Ovary (tissue), 9 donors: Measurements from ENCODE around the gene LGR6. TPM values are rescaled to one million over a fixed set of nuclear protein-coding genes. Genes with fewer than 3 reads are reported as not detected.

Experiments used
- DNase-seq, 5 donors: peaks; one replicate each; pipeline ENCODE4 v3.0.0-alpha.2; 2019 to 2020
- H3K27ac ChIP-seq, 2 donors: fragments of 200-600 bp; one replicate each; pipeline versions ENCODE4 v1.5.1 to v1.8.0; 2019 to 2022
- H3K27me3 ChIP-seq: fragments of 200-600 bp; one replicate; pipeline ENCODE4 v1.8.0; 2022
- H3K36me3 ChIP-seq: fragments of 200-600 bp; sonication (generic); one replicate; pipeline ENCODE4 v1.5.1; 2019
- H3K4me1 ChIP-seq: one replicate; pipeline ENCODE4 v1.8.1; 2013; ENCODE audit warnings: mild to moderate bottlenecking, moderate library complexity; ENCODE audit not compliant: insufficient read depth
- H3K4me3 ChIP-seq: fragments of 200-600 bp; sonication (generic); one replicate; pipeline ENCODE4 v1.5.1; 2017
- H3K9me3 ChIP-seq, 2 donors: fragments of 200-600 bp in 1 of 2; sonication (generic) in 1 of 2; one replicate each; pipeline versions ENCODE4 v1.5.1 to v1.8.1; 2013 to 2019; ENCODE audit warnings: mild to moderate bottlenecking in 1 of 2, moderate library complexity in 1 of 2
- EP300 ChIP-seq: sonication (generic); formaldehyde crosslinking; IDR thresholded peaks from one replicate; pipeline ENCODE4 v1.6.1; 2017; ENCODE audit warnings: antibody characterized with exemption
- POLR2A ChIP-seq: fragments of 450-650 bp; IDR thresholded peaks from one replicate; pipeline ENCODE4 v1.6.1; 2017; ENCODE audit warnings: antibody characterized with exemption, mild to moderate bottlenecking, moderate library complexity
- WGBS, 3 donors: extraction: QIAGEN DNeasy Blood & Tissue Kit in 1 of 3; methylation state at CpG; one replicate each; pipeline versions ENCODE4 v1.1.5 to v1.1.7; 2013 to 2017; 5-methylcytosine and 5-hydroxymethylcytosine counted together
- intact Hi-C, 4 donors: fragments of 100-400 bp; cut with DNase I; formaldehyde crosslinking; loops; one replicate each; pipeline versions ENCODE4 v1.11.0 to v1.15.1; 2022 to 2023
- polyA plus RNA-seq, 2 donors: library from polyadenylated mRNA; stranded (reverse); fragments of 200-250 nt in 1 of 2; fragments of 350-450 nt in 1 of 2; fragmentation: Illumina TruSeq in 1 of 2; extraction: RNeasy Lipid Tissue Mini Kit (QIAGEN cat#74804) in 1 of 2; gene quantifications; one replicate each; pipeline ENCODE4 v1.2.3, GENCODE V29; 2013 to 2014
- total RNA-seq, 7 donors: library from RNA; depleted of rRNA in 2 of 7; stranded (reverse); fragments of >200 nt in 2 of 7; fragmentation: NEBNext Ultra II Directional in 3 of 7; extraction: Animal tissue kit (Norgen Biotek cat#: 25700) in 3 of 7; gene quantifications; one replicate each; pipeline versions ENCODE4 v1.1.0 to v1.2.4, GENCODE V29; 2016 to 2023
- TF ChIP-seq, protein P1 (sequence below), 3 donors: fragments of 450-650 bp in 2 of 3; fragments of 200-600 bp in 1 of 3; IDR thresholded peaks; one replicate each; pipeline versions ENCODE4 v1.5.1 to v1.8.0; 2016 to 2022; ENCODE audit warnings: antibody characterized with exemption in 3 of 3, mild to moderate bottlenecking in 1 of 3
- donor health status: DM: no; HTN: no; CAD: no; lungs with moderate emphysema.
- donor health status: DM: no; HTN: no; CAD: no.
- donor health status: Bipolar disorder and iron deficiency.
- donor health status: DM: yes; HTN: yes; CAD: no.
- donor health status: DM: no; HTN: no; CAD: no.
- donor health status: DM: yes; HTN: yes; CAD: no.

LGR6 gene
- total and polyA plus RNA-seq, 9 donors = 0.24 to 12.4 (median 1.4) TPM

- Histone ChIP-seq H3K4me1 (peaks cover 3% of the 10 kb centered on the region), H3K27ac (no peak overlapping the region), H3K4me3 (no peak overlapping the region), H3K27me3 (no peaks in the 10 kb centered on the region), H3K9me3 (no peaks in the 10 kb centered on the region), H3K36me3 (no peaks in the 10 kb centered on the region)
- intact Hi-C loops = no loop called here
- DNase-seq = peak in 3 of 5 donors; percentile 43 to 70 (median 58)
- 20 to 23% (median 20%) methylated on average over 18 of the region's 18 CpGs for whole genome bisulfite sequencing, 3 donors
- no peak for TF ChIP-seq EP300
- no peak for TF ChIP-seq POLR2A
- TF ChIP-seq, protein P1, sequence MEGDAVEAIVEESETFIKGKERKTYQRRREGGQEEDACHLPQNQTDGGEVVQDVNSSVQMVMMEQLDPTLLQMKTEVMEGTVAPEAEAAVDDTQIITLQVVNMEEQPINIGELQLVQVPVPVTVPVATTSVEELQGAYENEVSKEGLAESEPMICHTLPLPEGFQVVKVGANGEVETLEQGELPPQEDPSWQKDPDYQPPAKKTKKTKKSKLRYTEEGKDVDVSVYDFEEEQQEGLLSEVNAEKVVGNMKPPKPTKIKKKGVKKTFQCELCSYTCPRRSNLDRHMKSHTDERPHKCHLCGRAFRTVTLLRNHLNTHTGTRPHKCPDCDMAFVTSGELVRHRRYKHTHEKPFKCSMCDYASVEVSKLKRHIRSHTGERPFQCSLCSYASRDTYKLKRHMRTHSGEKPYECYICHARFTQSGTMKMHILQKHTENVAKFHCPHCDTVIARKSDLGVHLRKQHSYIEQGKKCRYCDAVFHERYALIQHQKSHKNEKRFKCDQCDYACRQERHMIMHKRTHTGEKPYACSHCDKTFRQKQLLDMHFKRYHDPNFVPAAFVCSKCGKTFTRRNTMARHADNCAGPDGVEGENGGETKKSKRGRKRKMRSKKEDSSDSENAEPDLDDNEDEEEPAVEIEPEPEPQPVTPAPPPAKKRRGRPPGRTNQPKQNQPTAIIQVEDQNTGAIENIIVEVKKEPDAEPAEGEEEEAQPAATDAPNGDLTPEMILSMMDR (IDR thresholded peaks at IDR 0.05) = peak; percentile 31 to 42 (median 34)
Observed at GRCh38 chr1:202192770-202193613, 607 bp upstream of the LGR6 start.

GRCh38 chr1:202194328-202194648 is 689 bp downstream of the LGR6 start:
- TF ChIP-seq POLR2A (no peak), EP300 (no peak)
- TF ChIP-seq, protein P1 (IDR thresholded peaks at IDR 0.05) = no peak
- Histone ChIP-seq H3K4me3 (no peak overlapping the region), H3K27ac (no peak overlapping the region), H3K9me3 (no peaks in the 10 kb centered on the region), H3K4me1 (peaks cover 3% of the 10 kb centered on the region), H3K27me3 (no peaks in the 10 kb centered on the region), H3K36me3 (no peaks in the 10 kb centered on the region)
- intact Hi-C loops = loop anchor here in 1 of 4 donors (2.0 kb wide), 1 partner anchor 119 kb away; no protein-coding TSS in a partner anchor
- no peak for DNase-seq
- whole genome bisulfite sequencing, 3 donors = 49 to 52% (median 51%) methylated on average over 11 of the region's 11 CpGs

DNA sequence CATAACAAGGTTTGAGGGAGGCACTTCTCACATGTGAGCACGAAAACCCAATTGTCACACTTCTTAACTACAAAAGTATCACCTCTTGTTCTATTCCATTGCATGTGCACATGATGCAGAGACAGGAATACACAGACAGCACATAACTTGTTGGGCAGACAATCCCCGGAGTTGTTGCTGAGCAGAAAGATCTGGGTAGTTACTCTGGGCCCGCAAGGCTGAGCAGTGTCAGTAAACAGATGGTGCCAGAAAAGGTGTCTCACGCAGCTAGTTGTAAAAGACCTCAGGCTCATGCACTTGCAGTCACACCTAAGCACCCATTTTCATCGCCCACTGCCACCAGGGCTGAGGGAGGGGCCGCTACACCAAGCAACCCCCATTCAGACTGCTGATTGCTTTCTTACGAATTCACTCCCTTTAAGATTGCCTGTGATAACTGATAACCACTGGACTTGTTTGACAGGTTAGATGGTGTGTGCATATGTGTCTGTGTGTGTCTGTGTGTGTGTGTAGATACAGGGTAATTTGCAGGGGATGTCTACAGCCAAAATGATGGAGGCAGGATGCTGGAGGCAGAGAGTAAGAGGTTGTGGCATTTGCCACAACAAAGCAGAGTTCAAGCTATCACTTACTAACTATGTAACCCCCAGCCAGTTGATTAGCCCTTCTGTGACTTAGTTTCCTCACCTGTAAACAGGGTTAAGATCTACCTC is 4.2 kb downstream of the LGR6 start:
- Histone ChIP-seq H3K9me3 (no peaks in the 10 kb centered on the region), H3K4me3 (no peak overlapping the region), H3K36me3 (no peaks in the 10 kb centered on the region), H3K27me3 (no peaks in the 10 kb centered on the region), H3K4me1 (peaks cover 3% of the 10 kb centered on the region), H3K27ac (no peak overlapping the region)
- intact Hi-C loops = no loop called here
- WGBS, 3 donors = 77 to 83% (median 79%) methylated on average over 7 of the region's 7 CpGs
- TF ChIP-seq, protein P1 (IDR thresholded peaks at IDR 0.05) = no peak
- no peak for TF ChIP-seq POLR2A
- TF ChIP-seq EP300 = no peak
- no peak for DNase-seq

- TF ChIP-seq, protein P1 (IDR thresholded peaks at IDR 0.05) = no peak
- TF ChIP-seq POLR2A (no peak), EP300 (no peak)
- no peak overlapping the region for H3K4me3 ChIP-seq
- intact Hi-C loops = no loop called here
- no peak for DNase-seq
- peaks cover 3% of the 10 kb centered on the region for H3K4me1 ChIP-seq
- WGBS, 3 donors = 62 to 70% (median 70%) methylated on average over 1 of the region's 1 CpG
- no peaks in the 10 kb centered on the region for H3K36me3 ChIP-seq
- no peaks in the 10 kb centered on the region for H3K9me3 ChIP-seq
- H3K27ac ChIP-seq = no peak overlapping the region
- no peaks in the 10 kb centered on the region for H3K27me3 ChIP-seq
Observed at GRCh38 chr1:202198366-202198724, 4.7 kb downstream of the LGR6 start.
